Smooth muscle cell of the coronary artery (primary cell): Measurements from ENCODE around the gene ZNF511. TPM values are rescaled to one million over a fixed set of nuclear protein-coding genes. Genes with fewer than 3 reads are reported as not detected.

Source experiments
- total RNA-seq: library from RNA; depleted of rRNA; stranded (reverse); fragments of >200 nt; gene quantifications from 2 replicates; pipeline ENCODE4 v1.2.3, GENCODE V29; 2014; ENCODE audit warnings: low replicate concordance

Gene ZNF511
- total RNA-seq, result 19.8 and 21.9 TPM in 2 replicates

GRCh38 chr10:133308421-133309099 lies at the start of gene ZNF511, which contains the start of gene TUBGCP2:
ZNF511 (plus strand) TSS chr10:133308914; CDS start chr10:133308944, 30 bp downstream.
TUBGCP2 (minus strand) TSS chr10:133308872; CDS start chr10:133302941, 5,931 bp downstream.

GRCh38 chr10:133276435-133277201 lies 32.1 kb upstream of the ZNF511 start, which contains the start of gene ADAM8:
ADAM8 (minus strand) TSS chr10:133276868; CDS start chr10:133276817, 51 bp downstream.

GRCh38 chr10:133336577-133337369 lies 28.1 kb downstream of the ZNF511 start, which contains the start of gene CALY:
CALY (minus strand) TSS chr10:133336896; CDS start chr10:133328989, 7,907 bp downstream.

GRCh38 chr10:133357285-133358161 lies 48.8 kb downstream of the ZNF511 start, which contains the start of gene FUOM:
FUOM (minus strand) TSS chr10:133358019; CDS start chr10:133358007, 12 bp downstream.

Other genes starting within 250 kb of the ZNF511 start
- not detected in 2 replicates for gene ADGRA1, start 221.0 kb upstream of the ZNF511 start, total RNA-seq
- gene KNDC1, start 148.7 kb upstream of the ZNF511 start, total RNA-seq, result 0.23 and 1.6 TPM in 2 replicates
- not detected in 2 replicates for gene UTF1, start 78.7 kb upstream of the ZNF511 start, total RNA-seq
- gene VENTX, start 71.1 kb upstream of the ZNF511 start, total RNA-seq, result not detected in 2 replicates
- 0.60 and 2.0 TPM in 2 replicates for gene ADAM8, start 32.0 kb upstream of the ZNF511 start, total RNA-seq
- gene TUBGCP2, start within 50 bp of the ZNF511 start, total RNA-seq, result 58.4 and 92.9 TPM in 2 replicates
- gene CALY, start 28.0 kb downstream of the ZNF511 start, total RNA-seq, result not detected in 2 replicates
- gene PRAP1, start 38.5 kb downstream of the ZNF511 start, total RNA-seq, result not detected in 2 replicates
- gene FUOM, start 49.1 kb downstream of the ZNF511 start, total RNA-seq, result 3.2 and 24.3 TPM in 2 replicates
- 30.3 and 69.2 TPM in 2 replicates for gene ECHS1, start 64.4 kb downstream of the ZNF511 start, total RNA-seq
- gene PAOX, start 70.3 kb downstream of the ZNF511 start, total RNA-seq, result 5.2 and 5.3 TPM in 2 replicates
- gene MTG1, start 85.2 kb downstream of the ZNF511 start, total RNA-seq, result 19.2 and 34.1 TPM in 2 replicates
- 0.08 and 0.12 TPM in 2 replicates for gene SPRN, start 115.7 kb downstream of the ZNF511 start, total RNA-seq
- 1.3 and 2.7 TPM in 2 replicates for gene SCART1, start 145.0 kb downstream of the ZNF511 start, total RNA-seq
- gene CYP2E1, start 218.4 kb downstream of the ZNF511 start, total RNA-seq, result 0.53 and 0.59 TPM in 2 replicates